GM19397 (cell line): ENCODE data around the gene LYSMD4.
"Not testable (repeated sequence)": the region's sequence is repeated elsewhere in the genome, so short reads cannot be mapped to it uniquely, and the experiment has no call there.

Source experiments
- ATAC-seq: cut with Tn5 transposase; IDR thresholded peaks from one replicate; pipeline ENCODE4 v1.9.1; 2021; ENCODE audit warnings: mild to moderate bottlenecking, moderate library complexity; ENCODE audit not compliant: unreplicated experiment

Gene LYSMD4

DNA sequence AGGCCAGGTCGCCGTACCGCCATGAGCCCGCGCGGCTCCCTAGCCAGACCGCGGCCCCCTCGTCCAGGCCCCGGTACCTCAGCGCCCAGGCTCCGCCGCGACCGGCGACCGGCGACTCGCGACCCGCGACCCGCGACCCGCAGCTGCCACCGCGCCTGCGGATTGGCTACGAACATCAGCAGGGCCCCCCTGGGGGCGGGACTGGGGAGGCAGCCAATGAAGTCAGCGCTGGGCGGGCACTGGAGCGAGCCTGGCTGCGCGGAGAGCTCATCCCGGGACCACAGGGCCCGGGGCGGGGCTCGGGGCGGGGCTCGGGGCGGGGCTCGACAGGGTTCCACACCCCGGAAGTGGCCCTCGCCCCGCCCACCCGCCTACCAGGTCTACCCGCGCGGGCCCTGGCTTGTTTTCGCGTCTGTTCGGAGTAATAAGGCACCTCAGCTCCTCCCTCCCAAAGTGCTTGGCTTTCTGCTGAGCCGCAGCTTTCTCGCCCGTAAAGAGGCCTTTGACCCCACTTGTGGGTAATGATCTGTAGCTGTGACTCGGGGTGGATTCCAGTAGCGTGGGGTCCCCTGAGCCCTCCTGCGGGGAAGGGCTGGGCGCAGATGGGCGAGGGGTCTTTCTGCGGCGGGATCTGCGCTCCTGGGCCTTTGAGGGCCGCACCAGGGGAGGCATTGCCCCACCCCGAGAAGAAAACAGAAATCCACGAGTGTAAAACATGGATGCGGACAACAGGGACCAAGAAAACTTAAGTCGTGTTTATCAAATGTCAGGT lies at the start of gene LYSMD4:
TSS of gene LYSMD4 (minus strand) at position 170 of the 772 bp plus-strand sequence. CDS start 1,438 bp downstream, outside the sequence.
- peak; percentile 99 for ATAC-seq

DNA sequence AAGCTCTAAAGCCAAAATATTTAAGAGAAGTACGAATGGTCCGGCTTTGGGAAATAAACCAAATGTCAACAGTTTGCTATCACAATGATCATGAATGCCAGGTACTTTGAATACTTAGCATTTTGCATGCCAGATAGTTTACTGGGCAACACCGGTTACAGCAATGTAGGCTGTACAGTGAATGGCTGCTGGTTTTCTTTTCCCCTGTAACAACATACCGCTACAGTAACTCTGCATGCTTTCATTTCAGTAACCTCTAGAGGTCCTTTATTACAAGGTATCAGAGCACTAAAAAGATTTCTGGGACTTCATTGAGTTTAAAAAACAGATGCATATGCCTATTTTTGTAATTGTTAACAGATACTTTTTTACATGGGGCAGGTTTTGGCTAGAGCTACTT lies 48.8 kb upstream of the LYSMD4 start:
- ATAC-seq, result not testable (repeated sequence)

DNA sequence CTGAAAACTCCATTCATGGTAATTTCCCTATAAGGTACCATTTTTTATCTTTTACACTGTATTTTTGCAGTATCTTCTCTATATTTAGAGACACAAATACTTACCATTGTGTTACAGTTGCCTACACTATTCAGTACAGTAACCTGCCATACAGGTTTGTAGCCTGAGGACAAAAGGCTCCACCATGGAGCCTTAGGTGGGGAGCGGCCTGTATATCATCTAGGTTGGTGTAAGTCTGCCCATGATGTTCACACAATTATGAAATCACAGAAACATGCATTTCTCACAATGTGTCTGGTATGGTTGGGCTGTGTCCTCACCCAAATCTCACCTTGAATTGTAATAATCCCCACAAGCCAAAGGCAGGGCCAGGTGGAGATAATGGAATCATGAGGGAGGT lies 43.9 kb upstream of the LYSMD4 start:
- no peak for ATAC-seq

DNA sequence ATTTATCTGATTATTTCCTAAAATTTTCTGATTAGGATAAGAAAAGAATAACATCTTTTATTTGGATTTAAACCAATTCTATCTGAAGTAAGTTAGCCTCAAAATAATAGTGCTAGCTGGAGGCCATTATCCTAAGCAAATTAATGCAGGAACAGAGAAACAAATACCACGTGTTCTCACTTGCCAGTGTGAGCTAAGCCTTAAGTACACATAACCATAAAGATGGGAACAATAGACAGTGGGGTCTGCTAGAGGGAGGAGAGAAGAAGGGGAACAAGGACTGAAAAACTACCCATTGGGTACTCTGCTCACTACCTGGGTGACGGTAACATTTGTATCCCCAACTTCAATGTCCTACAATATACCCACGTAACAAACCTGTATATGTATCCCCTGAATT lies 31.3 kb upstream of the LYSMD4 start:
- ATAC-seq, result no peak

DNA sequence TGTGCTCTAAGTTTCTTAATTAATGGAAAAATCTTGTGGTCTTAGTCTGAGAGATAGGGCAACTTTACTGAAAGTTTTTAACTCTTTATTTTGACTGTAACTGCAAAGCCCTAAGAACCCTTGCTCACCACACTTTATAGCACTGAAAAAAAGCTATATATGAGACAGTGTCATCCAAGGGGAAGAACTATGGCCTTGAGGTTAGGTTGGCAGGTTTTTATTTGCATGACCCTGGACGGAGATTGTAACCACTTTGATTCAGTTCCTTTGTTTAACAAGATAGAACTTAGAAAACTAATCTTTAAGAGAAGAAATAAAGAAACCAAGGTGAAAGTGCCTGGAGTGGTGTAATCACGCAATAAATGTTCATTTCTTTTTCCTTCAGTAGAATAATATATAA lies 30.6 kb upstream of the LYSMD4 start:
- ATAC-seq, result no peak

DNA sequence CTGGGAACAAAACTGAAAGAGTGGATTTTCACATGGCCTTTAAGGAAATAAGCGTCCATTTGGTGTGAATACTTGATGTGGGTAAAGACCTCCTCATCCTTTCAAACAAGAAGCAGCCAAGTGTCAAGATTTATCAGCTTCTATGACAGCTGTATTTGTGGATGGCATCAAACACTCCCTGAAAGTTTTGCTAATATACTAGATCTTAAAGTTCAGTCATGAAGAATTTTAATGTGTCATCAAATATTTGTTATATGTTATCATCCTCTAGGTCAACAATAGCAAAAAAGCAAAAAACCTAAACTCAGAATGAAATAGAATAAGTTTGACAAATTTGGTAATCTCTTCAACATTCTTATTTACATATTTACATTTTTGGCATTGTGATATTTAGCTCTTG lies 29.1 kb upstream of the LYSMD4 start:
- no peak for ATAC-seq

DNA sequence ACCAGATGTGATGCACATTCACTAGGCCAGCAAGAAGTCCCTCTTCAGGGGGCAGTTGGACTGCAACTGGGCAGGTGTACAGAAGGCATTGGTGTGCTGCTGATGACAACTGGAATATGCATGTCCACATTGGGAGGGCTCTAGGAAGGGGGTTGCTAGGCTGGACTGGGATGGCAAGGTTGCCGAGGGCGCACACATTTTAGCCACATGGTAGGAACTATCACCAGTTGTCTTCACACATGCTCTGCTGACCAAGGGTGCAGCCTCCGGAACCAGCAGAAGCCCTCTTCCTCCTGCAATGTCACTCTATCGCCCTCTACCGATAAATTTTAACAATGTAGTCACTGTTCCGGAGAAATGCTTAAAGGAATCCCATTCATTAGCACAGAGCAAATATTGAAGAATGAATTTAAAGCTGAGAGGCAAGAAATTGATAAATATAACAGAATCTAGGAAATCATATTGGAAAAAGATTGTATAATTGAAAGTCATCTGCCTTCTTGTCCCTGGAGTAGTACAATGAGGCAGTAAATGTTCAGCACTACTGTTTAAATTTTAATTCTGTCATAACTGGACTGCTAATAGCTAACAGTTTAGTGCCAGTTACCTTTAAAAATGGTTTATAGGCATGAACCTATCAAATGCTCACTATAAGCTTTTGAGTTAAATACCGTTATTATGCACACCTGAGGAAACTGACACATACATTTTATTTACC lies 22.6 kb upstream of the LYSMD4 start:
- ATAC-seq, result peak; percentile 78

DNA sequence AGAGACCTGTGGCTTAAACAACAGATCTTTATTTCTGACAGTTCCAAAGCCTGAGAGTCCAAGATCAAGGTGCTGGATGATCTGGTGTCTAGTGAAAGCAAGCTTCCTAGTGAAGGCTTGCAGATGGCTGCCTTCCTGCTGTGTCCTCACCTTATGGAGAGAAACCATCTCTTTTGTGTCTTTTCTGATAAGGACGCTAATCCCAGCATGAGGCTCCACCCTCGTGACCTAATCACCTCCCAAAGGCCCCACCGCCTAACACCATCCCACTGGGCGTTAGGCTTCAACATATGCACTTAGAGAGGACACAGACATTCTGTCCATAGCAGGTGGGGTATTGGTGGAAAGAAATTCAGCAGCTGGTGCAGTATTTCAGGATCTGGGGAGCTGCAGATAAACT lies 19.8 kb upstream of the LYSMD4 start:
- no peak for ATAC-seq

DNA sequence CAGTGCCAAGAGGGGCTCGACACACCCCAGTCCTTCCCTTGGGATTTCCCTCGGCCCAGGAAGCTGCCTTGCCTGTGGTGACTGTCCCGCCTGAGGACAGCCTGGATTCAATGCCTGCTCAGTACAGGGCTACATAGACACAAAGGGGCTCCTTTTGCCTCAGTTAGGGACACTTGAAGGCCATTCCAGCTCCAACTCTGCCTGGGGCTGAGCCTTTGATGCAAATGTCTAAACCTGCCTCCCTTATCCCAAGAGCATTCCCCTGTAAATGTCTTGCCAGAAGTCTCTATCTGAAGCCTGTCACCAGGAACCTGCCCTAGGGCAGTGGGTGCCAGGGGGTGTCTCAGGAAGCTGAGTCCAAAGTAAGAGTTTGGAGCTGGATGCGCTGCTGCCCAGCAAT lies 19.3 kb upstream of the LYSMD4 start:
- no peak for ATAC-seq

DNA sequence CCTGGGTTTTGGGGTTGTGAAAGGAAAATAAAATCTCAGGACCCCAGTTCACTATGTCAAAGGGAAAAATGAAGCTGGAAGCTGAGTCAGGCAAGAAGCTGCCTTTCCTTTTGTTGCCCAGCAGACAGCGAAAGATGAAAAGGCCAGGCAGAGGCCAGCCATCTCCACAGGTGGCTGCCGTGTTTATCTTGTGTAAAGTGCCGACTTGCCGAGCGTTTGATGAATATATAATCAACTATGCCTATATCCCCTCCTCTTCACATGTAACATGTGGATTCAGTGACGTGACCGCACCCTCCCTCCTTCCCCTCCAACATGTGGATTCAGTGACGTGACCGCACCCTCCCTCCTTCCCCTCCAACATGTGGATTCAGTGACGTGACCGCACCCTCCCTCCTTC lies 17.1 kb upstream of the LYSMD4 start:
- not testable (repeated sequence) for ATAC-seq

DNA sequence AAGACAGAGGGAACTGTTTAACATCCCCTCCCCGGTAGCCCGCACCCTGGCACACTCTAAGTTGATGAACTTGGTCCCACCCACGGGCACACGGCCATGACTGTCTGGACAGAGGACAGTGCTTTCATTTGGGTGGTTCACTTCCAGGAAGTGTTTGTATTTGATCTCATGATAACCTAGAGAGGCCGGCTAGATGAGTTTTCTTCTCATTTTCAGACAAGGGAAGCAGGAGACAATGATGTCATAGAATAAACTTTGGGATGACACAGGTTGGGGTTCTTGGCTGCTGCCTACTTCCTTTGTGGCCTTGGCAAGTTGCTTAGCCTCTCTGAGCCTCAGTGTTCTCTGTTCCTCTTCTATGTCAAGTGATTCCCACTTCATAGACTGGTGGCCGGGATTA lies 16.1 kb upstream of the LYSMD4 start:
- no peak for ATAC-seq

DNA sequence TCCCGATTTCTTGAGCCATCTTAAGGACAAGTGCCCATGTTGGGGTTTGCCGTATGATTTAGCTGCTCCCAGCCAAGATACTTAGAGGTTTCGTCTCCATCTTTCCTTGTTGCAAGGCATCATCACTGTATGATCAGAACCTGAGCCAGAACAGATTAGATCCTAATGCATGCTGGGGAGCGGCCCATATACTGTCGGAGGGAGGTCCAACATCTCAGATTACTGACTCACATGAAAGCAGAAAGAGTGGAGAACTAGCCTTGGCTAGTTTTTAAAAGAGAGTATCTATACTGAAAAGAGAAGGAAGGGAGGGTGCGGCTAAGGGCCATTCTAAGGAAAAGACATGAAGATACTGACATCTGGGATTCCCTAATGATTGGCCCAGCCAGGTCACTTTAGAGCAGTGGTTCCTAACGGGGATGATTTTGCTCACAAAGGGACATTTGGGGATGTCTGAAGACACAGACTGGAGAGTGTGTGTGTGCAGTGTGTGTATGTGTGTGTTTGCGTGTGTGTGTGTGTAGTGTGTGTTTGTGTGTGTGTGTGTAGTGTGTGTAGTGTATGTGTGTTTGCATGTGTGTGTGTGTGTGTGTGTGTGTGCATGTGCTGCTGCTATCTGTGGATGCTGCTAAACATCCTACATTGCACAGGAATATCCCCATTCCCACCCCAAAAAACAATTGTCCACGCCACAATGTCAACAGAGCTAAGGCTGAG lies 12.3 kb upstream of the LYSMD4 start:
- ATAC-seq, result no peak

DNA sequence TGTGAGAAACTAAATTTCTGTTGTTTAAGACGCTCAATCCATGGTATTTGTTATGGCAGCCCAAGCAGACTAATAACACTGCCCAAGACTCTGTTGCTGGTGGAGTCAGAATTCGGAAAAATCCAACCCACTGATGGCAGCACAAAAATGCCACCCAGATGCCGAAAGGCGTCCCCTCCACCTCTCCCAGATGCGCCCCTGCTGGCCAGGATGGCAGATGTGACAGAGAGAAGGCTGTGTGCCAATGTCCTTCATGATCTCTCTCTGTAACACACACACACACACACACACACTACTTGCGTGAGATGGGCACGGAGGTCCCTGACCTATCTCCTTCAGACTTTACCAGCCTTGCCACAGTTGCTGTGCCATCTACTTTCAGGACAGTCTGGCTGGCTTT lies 10.9 kb upstream of the LYSMD4 start:
- ATAC-seq, result no peak

DNA sequence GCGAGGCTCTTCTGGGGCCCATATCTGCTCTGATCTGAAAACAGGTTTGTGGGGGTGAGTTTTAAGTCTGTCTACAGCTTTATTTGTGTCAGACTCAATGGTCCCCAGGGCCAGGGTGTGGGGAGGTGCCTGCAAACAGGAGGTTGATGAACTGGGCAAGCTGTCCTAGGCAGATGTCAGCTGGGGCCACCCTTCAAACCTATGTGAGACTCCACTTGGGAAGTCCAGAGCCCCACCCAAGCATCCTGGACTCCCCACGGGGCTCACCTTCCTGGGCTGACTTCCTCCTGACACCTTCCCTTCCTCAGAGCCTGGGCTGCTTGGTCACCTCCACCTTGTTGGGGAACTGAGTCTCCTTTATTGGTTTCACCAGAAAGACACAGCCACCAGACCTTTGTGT lies 8.6 kb upstream of the LYSMD4 start:
- ATAC-seq, result no peak

DNA sequence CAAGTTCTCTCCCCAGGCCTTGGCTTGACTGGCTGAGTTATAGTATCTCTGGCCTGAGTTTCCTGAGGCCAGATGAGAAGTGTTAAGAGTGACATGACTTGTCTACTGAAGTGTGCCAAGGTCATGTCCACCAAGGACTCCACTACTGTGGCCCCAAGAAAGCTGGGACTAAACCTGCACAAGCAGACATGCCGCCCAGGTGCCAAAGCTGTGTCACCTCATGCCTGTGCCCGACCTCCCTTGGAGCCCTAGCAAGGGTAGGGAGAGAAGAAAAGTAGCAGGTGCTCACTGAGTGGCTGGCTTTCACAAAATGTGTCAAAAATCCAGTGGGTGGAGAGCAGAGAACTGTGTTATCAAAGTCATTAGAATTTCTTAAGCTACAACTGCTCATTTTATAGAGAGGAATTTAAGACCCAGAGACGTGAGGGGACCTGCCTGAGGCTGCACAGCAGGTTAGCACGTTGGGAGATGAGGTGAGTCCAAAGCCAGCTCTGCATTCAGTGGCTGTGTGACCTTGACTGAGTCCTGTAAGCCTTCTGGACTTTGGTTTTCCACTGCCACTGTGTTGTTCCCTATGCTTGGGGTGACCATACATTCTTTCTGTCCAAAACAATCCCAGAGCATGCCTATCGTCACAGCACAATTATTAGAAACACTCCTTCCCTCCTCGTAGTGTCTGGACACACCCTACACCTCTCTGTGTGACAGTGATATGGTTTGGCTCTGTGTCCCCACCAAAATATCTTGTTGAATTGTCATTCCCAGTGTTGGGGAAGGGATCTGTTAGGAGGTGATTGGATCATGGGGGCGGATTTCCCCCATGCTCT lies 5.0 kb upstream of the LYSMD4 start:
- no peak for ATAC-seq

DNA sequence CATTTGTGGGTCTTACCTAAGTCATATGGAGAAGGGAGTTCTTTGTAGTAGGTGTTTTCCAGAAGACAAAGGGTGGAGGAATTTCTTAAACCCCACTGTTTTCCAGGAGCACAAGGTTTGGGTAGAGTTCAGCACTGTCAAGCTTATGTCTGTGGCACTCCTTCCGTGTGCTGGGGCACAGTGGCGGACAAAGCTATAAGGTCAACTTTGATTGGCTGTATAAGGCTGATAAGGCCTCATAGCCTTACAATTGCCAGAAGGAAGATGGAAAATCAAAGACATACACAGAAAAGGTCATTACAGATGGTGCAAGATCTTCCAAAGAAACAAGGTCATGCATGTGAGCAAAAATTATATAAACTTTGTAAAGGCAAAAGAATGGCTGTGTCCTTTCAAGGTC lies 3.5 kb upstream of the LYSMD4 start:
- ATAC-seq, result no peak

DNA sequence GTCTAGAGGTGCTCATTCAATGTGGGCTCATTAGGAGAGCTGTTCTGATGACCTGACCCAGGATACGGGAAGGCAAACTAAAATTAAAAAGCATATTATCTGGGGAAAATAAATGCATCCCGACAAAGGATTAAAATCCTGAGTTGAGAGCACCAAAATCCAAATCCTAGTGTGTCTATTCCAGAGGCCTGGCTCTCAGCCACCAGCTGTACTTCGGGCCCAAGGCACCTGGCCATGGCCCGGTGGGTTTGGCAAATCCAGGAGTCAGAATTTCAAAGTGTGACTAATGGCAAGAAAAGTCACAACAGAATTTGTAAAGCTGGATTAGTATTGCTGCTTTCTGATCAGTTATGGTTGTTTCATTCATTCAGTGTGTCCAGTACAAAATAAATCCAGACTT lies 2.6 kb upstream of the LYSMD4 start:
- no peak for ATAC-seq

DNA sequence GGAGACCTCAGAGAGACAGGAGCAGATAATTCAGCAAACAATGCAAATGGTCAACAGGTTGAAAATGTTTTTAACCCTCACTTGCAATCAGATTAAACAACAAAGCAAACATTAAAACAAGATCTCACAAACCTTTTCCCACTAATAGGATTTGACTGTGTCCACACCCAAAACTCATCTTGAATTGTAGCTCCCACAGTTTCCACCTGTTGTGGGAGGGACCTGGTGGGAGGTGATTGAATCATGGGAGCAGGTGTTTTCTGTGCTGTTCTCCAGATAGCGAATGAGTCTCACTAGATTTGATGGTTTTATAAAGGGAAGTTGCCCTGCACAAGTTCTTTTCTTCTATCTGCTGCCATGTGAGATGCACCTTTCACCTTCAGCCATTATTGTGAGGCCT lies 1.3 kb upstream of the LYSMD4 start:
- ATAC-seq, result no peak

DNA sequence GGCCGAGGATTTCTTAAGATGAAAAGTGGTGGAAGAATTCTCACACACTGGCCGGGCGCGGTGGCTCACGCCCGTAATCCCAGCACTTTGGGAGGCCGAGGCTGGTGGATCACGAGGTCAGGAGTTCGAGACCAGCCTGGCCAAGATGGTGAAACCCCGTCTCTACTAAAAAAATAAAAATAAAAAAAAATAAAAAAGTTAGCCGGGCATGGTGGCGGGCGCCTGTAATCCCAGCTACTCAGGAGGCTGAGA lies 729 bp upstream of the LYSMD4 start:
- not testable (repeated sequence) for ATAC-seq

DNA sequence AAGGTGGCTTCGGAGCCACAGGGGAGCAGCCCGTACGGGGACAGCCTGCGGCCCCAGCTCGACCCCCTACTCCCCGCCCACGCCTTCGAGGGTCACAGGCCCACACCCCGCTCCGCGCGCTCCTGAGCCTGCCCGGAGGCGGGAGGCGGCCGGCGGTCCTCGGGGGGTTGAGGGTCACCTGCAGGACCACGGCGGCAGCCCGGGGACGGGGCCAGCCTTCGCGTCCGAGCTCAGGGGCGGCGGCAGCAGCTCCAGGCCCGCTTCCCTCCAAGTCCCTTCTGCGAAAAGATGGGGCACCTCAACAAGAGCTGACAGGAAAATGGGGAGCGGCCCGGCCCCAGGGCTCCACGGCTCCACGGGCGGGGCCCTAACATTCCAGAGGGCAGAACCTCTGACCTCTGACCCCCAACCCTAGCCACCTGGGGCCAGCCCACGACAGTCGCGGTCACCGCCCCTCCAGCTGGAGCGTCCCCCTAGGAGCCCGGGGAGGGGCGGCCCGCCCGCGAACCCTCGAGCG lies 428 bp downstream of the LYSMD4 start:
- peak; percentile 35 for ATAC-seq

DNA sequence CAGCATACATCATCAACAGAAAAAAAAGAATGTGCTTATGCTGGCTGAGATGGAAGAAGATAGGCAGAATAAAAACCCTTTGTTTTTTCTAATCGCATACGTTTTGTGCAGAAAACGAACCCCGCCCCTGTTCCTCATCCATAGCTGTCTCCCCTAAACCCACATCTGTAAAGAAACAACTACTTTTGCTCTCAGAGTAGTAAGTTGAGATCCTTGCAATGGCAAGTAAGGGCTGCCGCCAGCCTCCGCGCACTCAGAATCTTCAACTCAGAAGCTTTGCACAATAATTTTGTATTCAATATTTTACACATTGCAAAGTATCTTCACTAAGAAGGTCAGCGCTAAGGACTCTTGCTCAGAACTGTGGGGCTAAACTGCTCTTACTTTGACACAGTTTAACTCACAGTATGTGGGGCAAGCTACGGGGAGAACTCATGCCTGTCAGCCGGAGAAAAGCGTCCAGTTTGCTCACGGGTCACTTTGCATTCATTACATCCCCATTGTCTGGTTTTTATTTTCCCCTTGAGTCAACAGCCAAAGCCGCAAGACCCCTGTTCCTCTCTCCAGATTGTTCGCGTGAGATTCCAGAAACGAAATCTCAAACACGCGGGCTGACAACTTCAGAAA lies 1.0 kb downstream of the LYSMD4 start:
- no peak for ATAC-seq
